PC-9 (cell line): Measurements from ENCODE around the gene ERMARD.

ENCODE experiments used
- CTCF ChIP-seq: fragments of 200-600 bp; sonication (generic); conservative IDR thresholded peaks from 2 replicates; pipeline ENCODE4 v1.6.1; 2017; ENCODE audit warnings: mixed run types, antibody characterized with exemption, mild to moderate bottlenecking, moderate library complexity
- EZH2 ChIP-seq: fragments of 200-600 bp; sonication (generic); IDR thresholded peaks from 2 replicates; pipeline ENCODE4 v1.8.0; 2017; ENCODE audit warnings: antibody characterized with exemption, low read depth

DNA sequence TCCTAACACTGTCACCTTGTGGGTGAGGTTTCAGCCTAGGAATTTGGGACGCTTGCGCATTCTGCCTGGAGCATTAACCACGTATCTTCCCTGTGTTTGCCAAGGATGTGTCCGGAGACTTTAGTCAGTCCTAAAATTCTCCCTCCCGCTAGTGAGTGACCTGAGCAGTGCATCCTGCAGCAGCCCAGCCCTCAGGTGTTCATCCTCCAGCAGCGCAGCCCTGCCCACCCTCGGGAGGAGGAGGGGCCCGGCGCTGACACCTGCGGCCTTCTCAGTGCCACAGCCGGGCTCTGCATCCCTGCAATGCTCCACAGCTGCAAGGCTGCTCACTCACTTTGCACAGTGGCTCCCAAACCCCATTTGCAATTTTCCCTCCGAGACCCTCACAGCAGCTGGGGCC is 79.5 kb downstream of the ERMARD start:
- TF ChIP-seq EZH2 (no peak), CTCF (no peak)
